ENCODE measurements around the gene PRCP. TPM values are rescaled to one million over a fixed set of nuclear protein-coding genes. Genes with fewer than 3 reads are reported as not detected.

Gene PRCP
- total RNA-seq, 1 donor from 2014 or later = 68.8 TPM

DNA sequence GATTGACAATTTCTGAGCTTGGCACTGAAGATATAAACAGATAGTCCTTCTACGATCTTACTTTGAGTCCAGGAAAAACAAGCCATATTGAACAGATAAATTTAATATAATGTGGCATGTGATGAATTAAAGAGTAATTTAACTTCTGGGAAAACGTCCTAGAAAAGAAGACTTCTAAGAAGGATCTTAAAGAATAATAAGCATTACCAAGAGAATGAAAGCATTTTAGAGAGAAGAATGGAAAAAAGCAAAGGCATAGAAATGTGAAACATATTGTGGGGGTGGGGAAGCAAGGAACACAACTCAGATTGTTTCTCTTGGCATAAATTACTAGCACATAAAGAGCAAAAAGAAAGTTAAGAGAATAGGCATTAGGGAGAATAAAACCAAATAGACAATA lies 6.7 kb upstream of the PRCP start:
- peak; percentile 61 for DNase-seq

DNA sequence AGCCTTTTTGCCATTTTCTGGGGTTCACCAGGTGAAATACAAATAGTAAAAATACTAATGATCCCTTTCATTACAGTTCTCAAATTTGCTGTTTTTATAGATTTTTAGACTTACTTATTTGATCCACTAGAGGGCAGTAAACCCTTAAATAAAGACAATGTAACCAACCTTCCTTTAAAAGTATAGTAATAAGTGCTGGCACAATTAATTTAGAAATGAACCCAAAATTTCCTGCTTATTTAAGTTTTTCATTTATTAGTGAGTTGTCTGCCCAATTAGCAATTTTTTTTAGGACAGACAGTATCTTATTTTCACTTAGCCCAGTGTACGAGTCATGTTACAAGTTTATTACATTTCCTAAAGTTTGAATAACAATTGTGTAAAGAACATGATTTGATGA lies 6.0 kb upstream of the PRCP start:
- DNase-seq = no peak

GRCh38 chr11:82903843-82904586 lies 3.8 kb upstream of the PRCP start:
- no peak for DNase-seq

- DNase-seq = no peak
Observed at GRCh38 chr11:82902880-82903279, 2.6 kb upstream of the PRCP start.

DNA sequence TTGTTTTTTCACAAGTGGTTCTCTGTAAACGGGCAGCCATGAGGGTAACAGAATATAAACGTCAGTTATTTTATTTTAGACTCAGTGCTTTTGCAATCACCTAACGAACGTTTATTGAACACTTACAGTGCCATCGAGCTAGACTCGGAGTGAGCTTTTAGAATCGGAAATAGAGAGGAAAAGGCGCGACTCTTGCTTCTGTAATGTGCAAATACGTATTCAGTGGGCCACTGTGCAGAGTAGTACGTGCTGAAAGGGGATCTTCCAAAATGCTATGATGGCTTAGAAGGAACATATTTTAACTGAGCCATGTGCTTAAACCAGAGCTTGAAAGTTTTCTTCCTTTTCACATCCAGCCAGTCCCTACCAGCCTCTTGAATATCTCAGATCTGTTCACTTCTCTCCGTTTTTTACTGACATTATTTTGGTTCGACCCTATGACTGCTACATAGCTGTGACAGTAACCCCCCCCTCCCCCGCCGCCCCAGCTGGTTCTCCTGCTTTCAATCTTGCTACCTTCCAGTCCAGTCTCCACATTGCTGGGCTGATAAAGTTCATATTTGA lies 1.8 kb upstream of the PRCP start:
- no peak for DNase-seq

GRCh38 chr11:82901165-82901921 lies 1.1 kb upstream of the PRCP start, which contains the start of gene DDIAS:
DDIAS (plus strand) TSS chr11:82901736; CDS start chr11:82914739, 13,003 bp downstream.
- DNase-seq = peak; percentile 95

DNA sequence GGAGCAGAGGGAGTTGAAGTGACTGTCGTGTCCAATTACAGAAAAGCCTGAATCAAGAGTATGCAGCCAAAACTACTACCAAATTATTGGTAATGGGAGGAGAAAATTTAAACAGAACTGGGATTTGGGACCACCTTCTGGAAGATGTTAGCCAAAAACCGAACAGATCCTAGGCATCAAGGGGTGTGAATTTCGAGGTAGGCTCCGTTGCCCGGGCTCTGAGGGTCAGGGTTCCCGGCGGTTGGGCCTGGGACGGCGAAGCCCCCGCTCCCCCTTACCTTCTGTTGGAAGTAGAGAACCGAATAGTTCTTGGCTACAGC lies 313 bp downstream of the PRCP start:
- DNase-seq = no peak

DNA sequence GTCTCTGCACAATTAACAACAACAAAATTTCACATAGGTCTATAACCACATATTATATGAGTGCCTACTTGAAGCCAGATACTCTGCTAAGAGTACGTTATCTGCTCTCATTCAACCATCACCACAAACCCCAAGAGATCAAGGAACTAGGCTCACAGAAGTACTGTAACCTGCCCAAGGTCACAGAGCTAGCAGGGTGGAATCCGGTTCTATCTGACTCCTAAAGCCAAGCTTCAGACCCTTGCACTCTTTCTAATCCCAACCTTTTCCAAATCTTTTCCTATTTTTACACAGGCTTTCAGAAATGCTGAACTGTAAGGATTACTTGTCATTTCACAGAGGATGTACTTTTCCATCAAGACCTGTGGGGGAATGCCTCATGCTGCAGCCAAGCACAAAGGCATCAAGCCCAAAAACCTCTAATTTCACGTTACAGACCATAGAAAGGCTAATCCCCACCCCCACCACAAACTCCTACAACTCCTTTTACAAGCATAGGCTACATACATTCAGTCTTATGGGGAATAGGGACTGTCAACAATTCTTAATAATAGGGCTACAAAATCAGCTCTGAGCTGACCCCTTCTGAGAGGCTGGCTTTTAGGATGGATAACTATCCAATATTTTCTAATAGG lies 927 bp downstream of the PRCP start:
- no peak for DNase-seq

DNA sequence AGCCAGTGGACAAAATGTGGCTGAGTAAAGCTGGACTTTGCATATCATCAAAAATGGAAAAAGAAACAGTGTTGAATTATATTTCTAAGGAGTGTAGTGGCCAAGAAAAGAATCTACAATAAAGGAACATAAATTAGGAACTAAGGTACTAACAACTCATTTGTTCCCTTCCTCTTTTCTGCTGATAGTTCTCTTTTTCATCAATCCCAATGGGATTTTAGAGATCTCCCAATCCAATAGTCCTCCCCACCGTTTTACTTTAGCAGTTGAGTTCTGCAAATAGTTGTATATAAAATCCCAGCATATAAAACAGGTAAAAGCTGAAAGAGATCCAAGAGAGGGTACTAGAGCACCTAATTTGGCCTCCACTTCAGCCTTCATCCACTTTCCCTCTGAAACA lies 2.0 kb downstream of the PRCP start:
- DNase-seq = no peak

DNA sequence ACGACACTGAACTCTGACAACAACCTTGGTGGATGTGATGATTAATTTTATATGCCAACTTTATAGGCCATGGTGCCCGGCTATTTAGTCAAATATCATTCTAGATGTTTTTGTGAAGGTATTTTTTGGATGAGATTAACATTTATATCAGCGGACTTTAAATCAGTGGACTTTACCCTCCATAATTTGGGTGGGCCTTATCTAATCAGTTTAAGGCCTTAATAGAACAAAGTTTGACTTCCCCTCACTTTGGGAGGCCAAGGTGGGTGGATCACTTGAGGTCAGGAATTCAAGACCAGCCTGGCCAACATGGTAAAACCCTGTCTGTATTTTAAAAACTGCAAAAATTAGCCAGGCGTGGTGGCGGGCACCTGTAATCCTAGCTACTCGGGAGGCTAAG lies 4.0 kb downstream of the PRCP start:
- DNase-seq = no peak

DNA sequence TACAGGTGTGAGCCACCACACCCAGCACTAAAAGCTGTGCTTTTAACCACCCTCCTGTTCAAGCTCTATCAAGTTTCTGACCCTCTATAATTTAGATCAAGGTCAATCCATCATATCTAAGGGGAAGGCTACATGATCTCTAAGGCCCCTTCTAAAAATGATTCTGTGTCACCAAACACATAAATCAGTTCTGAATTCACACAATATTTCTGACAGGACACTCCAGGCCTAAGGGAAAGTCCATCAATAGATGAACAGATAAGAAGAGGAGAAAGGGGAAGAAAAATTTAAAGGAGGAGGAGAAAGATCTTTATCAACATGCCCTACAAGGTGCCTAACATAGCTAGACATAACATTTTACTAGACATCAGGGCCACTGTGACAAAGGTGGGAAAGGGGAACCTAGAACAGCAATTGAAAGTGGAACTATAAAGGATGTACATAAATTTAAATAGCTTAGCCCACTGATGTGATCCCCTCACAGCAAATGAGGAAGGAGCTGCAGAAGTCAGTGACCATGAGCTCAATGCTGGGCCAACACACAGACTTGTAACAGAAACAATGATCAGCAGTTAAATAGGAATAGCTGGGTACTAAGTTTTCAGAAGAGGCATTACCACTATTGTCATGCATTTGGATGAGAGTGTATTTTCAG lies 4.7 kb downstream of the PRCP start:
- no peak for DNase-seq

GRCh38 chr11:82892611-82893169 lies 7.5 kb downstream of the PRCP start:
- DNase-seq = no peak

- DNase-seq = no peak
Observed at GRCh38 chr11:82890936-82891335, 9.3 kb downstream of the PRCP start.

DNA sequence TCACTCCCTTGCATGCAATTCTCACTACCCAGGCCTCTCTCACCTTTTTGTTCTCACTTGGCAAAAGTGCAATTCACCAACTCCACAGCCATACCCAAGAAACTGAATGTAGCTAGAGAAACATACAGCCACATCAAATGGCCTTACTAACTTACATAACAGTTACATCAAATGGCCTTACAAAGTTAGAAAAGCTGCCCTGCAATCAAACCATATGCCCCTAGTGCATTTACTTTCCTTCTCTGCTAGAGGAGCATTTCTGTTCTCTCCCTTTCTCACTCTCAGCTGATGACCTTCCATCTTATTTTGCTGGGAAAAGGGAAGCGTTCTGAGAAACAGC lies 10.3 kb downstream of the PRCP start:
- DNase-seq = no peak

DNA sequence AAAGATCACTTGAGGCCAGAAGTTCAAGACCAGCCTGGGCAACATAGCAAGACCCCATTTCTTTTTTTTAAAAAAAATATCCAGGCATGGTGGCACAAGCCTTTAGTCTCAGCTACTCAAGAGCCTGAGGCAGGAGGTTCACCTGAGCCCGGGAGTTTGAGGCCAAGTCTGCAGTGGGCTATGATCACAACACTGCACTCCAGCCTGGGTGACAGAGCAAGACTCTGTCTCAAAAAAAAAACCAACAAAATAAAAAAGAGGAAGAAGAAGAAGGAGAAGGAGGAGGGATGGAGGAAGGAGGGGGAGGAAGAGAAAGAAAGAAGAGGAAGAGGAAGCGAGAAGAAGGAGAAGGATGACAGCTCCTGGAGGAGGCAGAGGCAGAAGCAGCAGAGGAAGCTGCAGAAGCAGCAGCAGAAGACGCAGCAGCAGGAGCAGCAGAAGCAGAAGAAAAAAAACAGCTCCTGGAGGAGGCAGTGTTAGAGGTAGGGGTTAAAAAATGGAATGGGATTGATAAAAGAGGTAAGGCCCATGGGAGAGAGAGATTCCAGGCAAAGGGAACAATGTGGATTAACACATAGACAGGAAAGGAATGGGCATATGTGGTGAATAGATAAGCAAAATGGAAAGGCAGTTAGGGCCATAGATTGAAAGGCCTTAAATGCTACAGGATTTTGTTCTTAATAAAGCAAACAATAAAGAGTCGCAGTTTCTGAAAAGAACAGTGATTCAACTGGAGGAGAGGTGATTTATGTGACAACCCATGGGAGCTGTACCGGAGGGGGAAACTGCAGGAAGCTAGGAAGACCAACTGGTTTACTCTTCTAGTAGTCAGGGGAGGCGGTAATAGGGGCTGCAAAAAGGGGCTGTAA lies 10.9 kb downstream of the PRCP start:
- DNase-seq = no peak

GRCh38 chr11:82883853-82884252 lies 16.4 kb downstream of the PRCP start:
- peak; percentile 13 for DNase-seq

- no peak for DNase-seq
Observed at GRCh38 chr11:82874646-82875523, 25.3 kb downstream of the PRCP start.

DNA sequence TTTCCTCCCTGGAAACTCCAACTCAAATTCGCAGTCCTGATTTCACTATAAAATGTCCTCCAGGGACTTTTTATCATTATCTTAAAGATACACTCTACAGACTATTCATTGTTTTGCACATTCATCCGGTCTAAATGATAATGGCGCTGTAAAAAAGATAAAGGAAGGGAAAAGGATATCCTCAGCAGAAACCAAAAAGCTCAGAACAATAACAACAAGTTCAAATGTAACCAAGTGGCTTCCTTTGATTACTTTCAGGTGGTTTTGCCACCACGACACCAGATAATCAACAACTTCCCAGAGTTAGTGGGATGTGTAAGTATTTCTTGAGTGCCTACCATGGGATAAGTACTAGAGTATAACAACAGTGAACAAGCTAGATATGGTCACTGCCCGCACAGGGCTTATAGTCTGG lies 26.3 kb downstream of the PRCP start:
- no peak for DNase-seq

- DNase-seq = no peak
Observed at GRCh38 chr11:82872377-82873150, 27.7 kb downstream of the PRCP start.

GRCh38 chr11:82871646-82872045 lies 28.6 kb downstream of the PRCP start:
- DNase-seq = no peak

Data from skin of body (tissue), 2 donors.